Pancreas (tissue), 10 donors: Measurements from ENCODE around the gene TTC3. TPM values are rescaled to one million over a fixed set of nuclear protein-coding genes. Genes with fewer than 3 reads are reported as not detected.

Experiments used
- ATAC-seq, 4 donors: fragments of 200-7000 bp; cut with Tn5 transposase; one replicate each; pipeline versions ENCODE4 v1.8.0 to v1.9.1; 2020; ENCODE audit warnings: mild to moderate bottlenecking in 4 of 4, moderate library complexity in 4 of 4
- DNase-seq, 6 donors: peaks; one replicate each; pipeline ENCODE4 v3.0.0-alpha.2; 2020
- FAIRE-seq: peaks from 2 replicates; lab custom pipeline; 2012; peaks lifted over from hg19 to GRCh38; lab: Jason Lieb, UNC
- H3K27ac ChIP-seq, 4 donors: fragments of 200-600 bp; sonication (generic); 1 replicate in 3 of 4; 2 replicates in 1 of 4; pipeline versions ENCODE4 v1.5.0 to v1.8.0; 2020
- H3K27me3 ChIP-seq, 4 donors: fragments of 200-600 bp; one replicate each; pipeline ENCODE4 v1.8.0; 2021
- H3K36me3 ChIP-seq, 3 donors: fragments of 200-600 bp; sonication (generic) in 1 of 3; one replicate each; pipeline versions ENCODE4 v1.5.0 to v1.8.0; 2020 to 2021
- H3K4me1 ChIP-seq, 3 donors: fragments of 200-600 bp; one replicate each; pipeline ENCODE4 v1.8.0; 2021
- H3K4me3 ChIP-seq, 4 donors: fragments of 200-600 bp; sonication (generic) in 2 of 4; one replicate each; pipeline versions ENCODE4 v1.5.0 to v1.8.0; 2020 to 2021
- H3K9me3 ChIP-seq, 4 donors: fragments of 200-600 bp; one replicate each; pipeline ENCODE4 v1.8.0; 2021
- WGBS, 2 donors: extraction: QIAGEN DNeasy Blood & Tissue Kit; methylation state at CpG; one replicate each; pipeline ENCODE4 v1.1.7; 2013; 5-methylcytosine and 5-hydroxymethylcytosine counted together
- intact Hi-C, 3 donors: fragments of 100-400 bp; cut with DNase I; formaldehyde crosslinking; loops; one replicate each; pipeline versions ENCODE4 v1.11.1 to v1.14.2; 2022
- polyA plus RNA-seq, 2 donors: library from polyadenylated mRNA; stranded (reverse); fragments of 200-250 nt; gene quantifications; one replicate each; pipeline ENCODE4 v1.2.3, GENCODE V29; 2013
- total RNA-seq, 6 donors: library from RNA; stranded (reverse); fragmentation: NEBNext Ultra II Directional in 4 of 6; extraction: Animal tissue kit (Norgen Biotek cat#: 25700) in 4 of 6; gene quantifications; one replicate each; pipeline versions ENCODE4 v1.2.1 to v1.2.4, GENCODE V29; 2021 to 2023
- TF ChIP-seq, protein P1 (sequence below), 4 donors: fragments of 200-600 bp; sonication (generic) in 3 of 4; IDR thresholded peaks; one replicate each; pipeline versions ENCODE4 v1.5.0 to v1.8.0; 2021; ENCODE audit warnings: antibody characterized with exemption in 4 of 4
- donor health status: healthy with polysubstance abuse.
- donor health status: DM: no; HTN: no; CAD: no; lungs with moderate emphysema.
- donor health status: DM: no; HTN: no; CAD: no.
- donor health status: control.
- donor health status: control.
- donor health status: Bipolar disorder and iron deficiency.
- donor health status: DM: yes; HTN: yes; CAD: no.
- donor health status: DM: no; HTN: no; CAD: no.
- donor health status: DM: no; HTN: no; CAD: no.
- donor health status: DM: yes; HTN: yes; CAD: no.

The TTC3 gene
- total and polyA plus RNA-seq, 8 donors, result 24.6 to 103 (median 62.8) TPM

DNA sequence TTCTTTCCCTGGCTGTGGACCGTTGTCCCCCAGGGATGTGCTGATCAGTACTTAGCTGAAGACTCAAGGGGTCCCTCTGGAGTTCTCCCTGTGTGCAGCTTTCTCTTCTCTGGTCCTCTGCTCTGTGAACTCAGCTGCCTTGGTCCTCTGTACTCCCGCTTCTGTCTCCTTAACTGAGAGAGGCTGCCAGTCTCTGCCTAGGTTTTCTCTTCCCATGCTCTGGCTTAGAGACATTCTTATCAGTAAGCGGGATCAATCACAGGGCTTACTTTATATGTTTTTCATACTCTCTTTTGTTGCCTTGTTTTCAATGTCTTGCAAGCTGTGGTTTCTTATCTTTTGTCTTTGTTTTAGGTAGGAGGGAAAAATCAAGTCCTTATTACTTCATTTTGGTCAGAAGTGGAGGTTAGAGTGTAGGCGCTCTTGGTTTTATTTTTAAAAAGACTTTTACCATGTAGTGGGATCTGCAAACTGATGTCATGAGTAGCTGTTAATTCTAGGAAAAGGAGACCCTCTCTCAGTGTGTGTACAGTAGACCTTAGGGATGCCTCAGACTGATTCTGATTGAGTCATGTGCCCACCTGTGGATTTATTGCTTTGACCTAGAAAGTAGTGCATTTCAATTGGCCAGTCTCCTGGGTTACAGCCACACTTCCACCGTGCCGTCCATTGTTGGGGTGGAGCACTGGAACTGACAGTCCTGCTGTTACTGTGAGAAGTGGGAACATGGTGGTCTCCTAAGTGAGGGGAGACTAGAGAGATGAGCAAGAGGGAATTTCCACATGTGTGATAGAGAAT lies 46.6 kb downstream of the TTC3 start:
- TF ChIP-seq, protein P1, sequence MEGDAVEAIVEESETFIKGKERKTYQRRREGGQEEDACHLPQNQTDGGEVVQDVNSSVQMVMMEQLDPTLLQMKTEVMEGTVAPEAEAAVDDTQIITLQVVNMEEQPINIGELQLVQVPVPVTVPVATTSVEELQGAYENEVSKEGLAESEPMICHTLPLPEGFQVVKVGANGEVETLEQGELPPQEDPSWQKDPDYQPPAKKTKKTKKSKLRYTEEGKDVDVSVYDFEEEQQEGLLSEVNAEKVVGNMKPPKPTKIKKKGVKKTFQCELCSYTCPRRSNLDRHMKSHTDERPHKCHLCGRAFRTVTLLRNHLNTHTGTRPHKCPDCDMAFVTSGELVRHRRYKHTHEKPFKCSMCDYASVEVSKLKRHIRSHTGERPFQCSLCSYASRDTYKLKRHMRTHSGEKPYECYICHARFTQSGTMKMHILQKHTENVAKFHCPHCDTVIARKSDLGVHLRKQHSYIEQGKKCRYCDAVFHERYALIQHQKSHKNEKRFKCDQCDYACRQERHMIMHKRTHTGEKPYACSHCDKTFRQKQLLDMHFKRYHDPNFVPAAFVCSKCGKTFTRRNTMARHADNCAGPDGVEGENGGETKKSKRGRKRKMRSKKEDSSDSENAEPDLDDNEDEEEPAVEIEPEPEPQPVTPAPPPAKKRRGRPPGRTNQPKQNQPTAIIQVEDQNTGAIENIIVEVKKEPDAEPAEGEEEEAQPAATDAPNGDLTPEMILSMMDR (IDR thresholded peaks at IDR 0.05), result no peak
- FAIRE-seq, result no peak
- H3K4me3 ChIP-seq, result no peak overlapping the region
- peaks cover 0 to 24% (median 7%) of the 10 kb centered on the region in 3 donors for H3K4me1 ChIP-seq
- no peak overlapping the region for H3K27ac ChIP-seq
- H3K9me3 ChIP-seq, result no peaks in the 10 kb centered on the region
- H3K27me3 ChIP-seq, result no peaks in the 10 kb centered on the region
- ATAC-seq, result no peak
- H3K36me3 ChIP-seq, result peaks cover 0 to 4% (median 0%) of the 10 kb centered on the region in 3 donors
- DNase-seq, result no peak
- intact Hi-C loops, result no loop called here
- WGBS, 2 donors, result 84 to 85% methylated on average over 6 of the region's 6 CpGs

DNA sequence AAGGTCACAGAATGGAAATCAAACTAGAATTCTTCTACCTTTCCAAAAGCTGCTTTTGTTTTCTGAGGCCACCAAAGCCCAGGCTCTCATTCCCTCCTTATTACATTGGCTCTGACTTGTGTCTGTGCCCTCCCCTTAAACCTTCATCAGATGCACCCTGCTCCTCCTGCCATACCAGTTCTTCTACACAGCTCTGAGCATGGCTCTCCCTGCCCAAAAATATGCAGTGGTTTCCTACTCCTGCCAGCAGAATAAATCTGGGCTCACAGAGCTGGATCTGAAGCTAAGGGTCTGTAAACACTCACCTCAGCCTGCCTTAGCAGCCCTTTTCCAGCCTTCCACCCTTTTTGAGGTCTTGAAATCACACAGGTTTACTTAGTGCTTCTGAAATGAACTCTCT lies 55.0 kb downstream of the TTC3 start:
- Histone ChIP-seq H3K27ac (no peak overlapping the region), H3K4me3 (no peak overlapping the region), H3K9me3 (no peaks in the 10 kb centered on the region), H3K36me3 (peaks cover 0 to 45% (median 10%) of the 10 kb centered on the region in 3 donors), H3K4me1 (no peaks in the 10 kb centered on the region), H3K27me3 (no peaks in the 10 kb centered on the region)
- no peak for DNase-seq
- ATAC-seq, result no peak
- intact Hi-C loops, result no loop called here
- TF ChIP-seq, protein P1 (IDR thresholded peaks at IDR 0.05), result no peak
- no peak for FAIRE-seq

DNA sequence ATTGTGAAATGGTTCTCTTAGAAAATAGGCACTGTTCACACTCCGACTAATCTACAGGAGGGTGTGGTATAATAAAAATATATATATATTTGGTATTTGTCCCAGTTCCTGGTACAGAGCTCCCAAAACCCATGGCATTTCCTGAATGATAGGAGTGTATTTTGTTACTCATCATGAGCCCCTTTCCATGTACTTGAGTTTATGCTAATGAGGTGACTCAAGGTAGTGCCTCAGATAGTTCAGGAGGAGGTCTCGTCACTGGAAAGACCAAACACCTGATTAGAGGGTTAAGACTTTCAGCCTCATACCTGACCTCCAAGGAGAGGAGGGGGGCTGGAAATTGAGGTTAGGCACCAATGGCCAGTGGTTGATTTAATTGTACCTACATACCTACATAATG lies 57.9 kb downstream of the TTC3 start:
- no peaks in the 10 kb centered on the region for H3K27me3 ChIP-seq
- no peak for DNase-seq
- no peaks in the 10 kb centered on the region for H3K4me1 ChIP-seq
- ATAC-seq, result no peak
- H3K27ac ChIP-seq, result no peak overlapping the region
- no peak for FAIRE-seq
- intact Hi-C loops, result no loop called here
- TF ChIP-seq, protein P1 (IDR thresholded peaks at IDR 0.05), result no peak
- no peaks in the 10 kb centered on the region for H3K9me3 ChIP-seq
- H3K36me3 ChIP-seq, result peaks cover 0 to 55% (median 12%) of the 10 kb centered on the region in 3 donors
- WGBS, 2 donors, result 93 to 94% methylated on average over 2 of the region's 2 CpGs
- H3K4me3 ChIP-seq, result no peak overlapping the region

DNA sequence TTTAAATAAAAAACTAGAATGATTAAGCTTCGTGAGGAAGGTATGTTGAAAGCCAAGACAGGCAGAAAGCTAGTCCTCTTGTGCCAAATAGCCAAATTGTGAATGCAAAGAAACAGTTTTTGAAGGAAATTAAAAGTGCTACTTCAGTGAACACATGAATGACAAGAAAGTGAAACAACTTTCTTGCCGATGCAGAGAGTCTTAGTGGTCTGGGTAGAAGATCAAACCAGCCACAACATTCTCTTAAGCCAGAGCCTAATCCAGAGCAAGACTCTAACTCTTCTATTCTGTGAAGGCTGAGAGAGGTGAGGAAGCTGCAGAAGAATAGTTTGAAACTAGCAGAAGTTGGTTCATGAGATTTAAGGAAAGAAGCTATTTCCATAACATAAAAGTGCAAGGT lies 63.2 kb downstream of the TTC3 start:
- H3K9me3 ChIP-seq, result no peaks in the 10 kb centered on the region
- intact Hi-C loops, result no loop called here
- TF ChIP-seq, protein P1 (IDR thresholded peaks at IDR 0.05), result no peak
- H3K4me1 ChIP-seq, result no peaks in the 10 kb centered on the region
- 95% methylated on average over 2 of the region's 2 CpGs for WGBS, 2 donors
- H3K36me3 ChIP-seq, result peaks cover 0 to 62% (median 17%) of the 10 kb centered on the region in 3 donors
- ATAC-seq (no peak), FAIRE-seq (no peak), DNase-seq (no peak)
- no peak overlapping the region for H3K27ac ChIP-seq
- H3K4me3 ChIP-seq, result no peak overlapping the region
- no peaks in the 10 kb centered on the region for H3K27me3 ChIP-seq

DNA sequence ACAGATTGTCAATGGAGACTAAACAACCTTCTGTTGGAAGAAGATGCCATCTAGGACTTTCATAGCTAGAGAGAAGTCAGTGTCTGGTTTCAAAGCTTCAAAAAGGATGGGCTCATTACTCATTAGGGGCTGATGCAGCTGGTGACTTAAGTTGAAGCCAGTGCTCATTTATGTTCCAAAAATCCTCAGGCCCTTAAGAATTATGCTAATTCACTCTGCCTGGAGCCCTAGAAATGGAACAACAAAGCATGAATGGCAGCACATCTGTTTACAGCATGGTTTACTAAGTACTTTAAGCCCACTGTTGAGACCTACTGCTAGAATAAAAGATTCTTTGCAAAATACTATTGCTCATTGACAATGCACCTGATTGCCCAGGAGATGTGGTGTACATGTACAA lies 63.7 kb downstream of the TTC3 start:
- no peak for DNase-seq
- peaks cover 0 to 67% (median 17%) of the 10 kb centered on the region in 3 donors for H3K36me3 ChIP-seq
- TF ChIP-seq, protein P1 (IDR thresholded peaks at IDR 0.05), result no peak
- ATAC-seq, result no peak
- no peaks in the 10 kb centered on the region for H3K9me3 ChIP-seq
- no peak for FAIRE-seq
- H3K27ac ChIP-seq, result no peak overlapping the region
- H3K4me1 ChIP-seq, result no peaks in the 10 kb centered on the region
- intact Hi-C loops, result no loop called here
- no peak overlapping the region for H3K4me3 ChIP-seq
- H3K27me3 ChIP-seq, result no peaks in the 10 kb centered on the region
